Anterior cingulate cortex (tissue), 58 donors: ENCODE results near the gene RHNO1.
"Not testable (repeated sequence)": the region's sequence is repeated elsewhere in the genome, so short reads cannot be mapped to it uniquely, and the experiment has no call there.

Experiments used
- DNase-seq, 58 donors: peaks; one replicate each; lab custom pipeline; 2025; lab: John Stamatoyannopoulos, UW

Gene RHNO1

GRCh38 chr12:2857576-2857975 is 19.4 kb upstream of the RHNO1 start:
- DNase-seq, result no peak

GRCh38 chr12:2858334-2858733 is 18.7 kb upstream of the RHNO1 start:
- DNase-seq, result no peak

- DNase-seq, result no peak
These were observed 18.0 kb upstream of the RHNO1 start for GRCh38 chr12:2858944-2859421.

- no peak for DNase-seq
These were observed 16.9 kb upstream of the RHNO1 start for GRCh38 chr12:2860170-2860569.

GRCh38 chr12:2862876-2863275 is 14.1 kb upstream of the RHNO1 start:
- no peak for DNase-seq

- DNase-seq, result not testable (repeated sequence)
These were observed 13.6 kb upstream of the RHNO1 start for GRCh38 chr12:2863402-2863801.

- DNase-seq, result no peak
These were observed 12.8 kb upstream of the RHNO1 start for GRCh38 chr12:2864198-2864597.

GRCh38 chr12:2868986-2869632 is 7.9 kb upstream of the RHNO1 start:
- DNase-seq, result not testable (repeated sequence)

GRCh38 chr12:2876431-2877046 is 484 bp upstream of the RHNO1 start:
- DNase-seq, result peak in 3 of 58 donors; percentile 39 to 49 (median 45)

GRCh38 chr12:2877953-2878732 is 1.1 kb downstream of the RHNO1 start:
- peak in 4 of 58 donors; percentile 5 to 10 (median 8) for DNase-seq

- DNase-seq, result no peak
These were observed 2.8 kb downstream of the RHNO1 start for GRCh38 chr12:2879853-2880252.

- DNase-seq, result no peak
These were observed 7.8 kb downstream of the RHNO1 start for GRCh38 chr12:2884810-2885209.

- no peak for DNase-seq
These were observed 9.9 kb downstream of the RHNO1 start for GRCh38 chr12:2886768-2887450.

- DNase-seq, result no peak
These were observed 13.0 kb downstream of the RHNO1 start for GRCh38 chr12:2890001-2890387.

GRCh38 chr12:2890388-2891239 is 13.6 kb downstream of the RHNO1 start, which contains the start of gene TULP3:
Gene TULP3, plus strand, starts transcription at chr12:2890891. Its CDS starts 57 bp downstream, at chr12:2890948.
- DNase-seq, result peak; percentile 90 to 100 (median 99)

GRCh38 chr12:2891240-2892053 is 14.4 kb downstream of the RHNO1 start:
- DNase-seq, result peak in 43 of 58 donors; percentile 25 to 77 (median 56)

GRCh38 chr12:2892246-2892645 is 15.2 kb downstream of the RHNO1 start:
- DNase-seq, result no peak

GRCh38 chr12:2893007-2893406 is 16.0 kb downstream of the RHNO1 start:
- no peak for DNase-seq

- peak in 8 of 58 donors; percentile 2 to 25 (median 14) for DNase-seq
These were observed 18.0 kb downstream of the RHNO1 start for GRCh38 chr12:2895051-2895451.
